ENCODE measurements around the gene EEF1AKMT3. TPM values are rescaled to one million over a fixed set of nuclear protein-coding genes. Genes with fewer than 3 reads are reported as not detected.

EEF1AKMT3 gene
- total and polyA plus RNA-seq, 7 donors = 1.6 to 11.9 (median 9.0) TPM

- WGBS, 2 donors = 93 to 94% methylated on average over 10 of the region's 10 CpGs
- DNase-seq = no peak
- Histone ChIP-seq H3K36me3 (peaks cover 9 to 68% (median 22%) of the 10 kb centered on the region in 4 donors), H3K4me3 (no peak overlapping the region), H3K4me1 (peaks cover 0 to 29% (median 12%) of the 10 kb centered on the region in 4 donors), H3K27me3 (no peaks in the 10 kb centered on the region), H3K9me3 (no peaks in the 10 kb centered on the region), H3K27ac (no peak overlapping the region)
- intact Hi-C loops (cut with DNase I) = no loop called here
- no peak for TF ChIP-seq EP300 (IDR thresholded peaks at IDR 0.05)
- TF ChIP-seq, protein P1, sequence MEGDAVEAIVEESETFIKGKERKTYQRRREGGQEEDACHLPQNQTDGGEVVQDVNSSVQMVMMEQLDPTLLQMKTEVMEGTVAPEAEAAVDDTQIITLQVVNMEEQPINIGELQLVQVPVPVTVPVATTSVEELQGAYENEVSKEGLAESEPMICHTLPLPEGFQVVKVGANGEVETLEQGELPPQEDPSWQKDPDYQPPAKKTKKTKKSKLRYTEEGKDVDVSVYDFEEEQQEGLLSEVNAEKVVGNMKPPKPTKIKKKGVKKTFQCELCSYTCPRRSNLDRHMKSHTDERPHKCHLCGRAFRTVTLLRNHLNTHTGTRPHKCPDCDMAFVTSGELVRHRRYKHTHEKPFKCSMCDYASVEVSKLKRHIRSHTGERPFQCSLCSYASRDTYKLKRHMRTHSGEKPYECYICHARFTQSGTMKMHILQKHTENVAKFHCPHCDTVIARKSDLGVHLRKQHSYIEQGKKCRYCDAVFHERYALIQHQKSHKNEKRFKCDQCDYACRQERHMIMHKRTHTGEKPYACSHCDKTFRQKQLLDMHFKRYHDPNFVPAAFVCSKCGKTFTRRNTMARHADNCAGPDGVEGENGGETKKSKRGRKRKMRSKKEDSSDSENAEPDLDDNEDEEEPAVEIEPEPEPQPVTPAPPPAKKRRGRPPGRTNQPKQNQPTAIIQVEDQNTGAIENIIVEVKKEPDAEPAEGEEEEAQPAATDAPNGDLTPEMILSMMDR (IDR thresholded peaks at IDR 0.05) = no peak
- TF ChIP-seq POLR2A (IDR thresholded peaks at IDR 0.05) = no peak
- no peak for TF ChIP-seq POLR2AphosphoS5 (IDR thresholded peaks at IDR 0.05)
Observed at GRCh38 chr12:57811028-57811755, 38.8 kb downstream of the EEF1AKMT3 start.

DNA sequence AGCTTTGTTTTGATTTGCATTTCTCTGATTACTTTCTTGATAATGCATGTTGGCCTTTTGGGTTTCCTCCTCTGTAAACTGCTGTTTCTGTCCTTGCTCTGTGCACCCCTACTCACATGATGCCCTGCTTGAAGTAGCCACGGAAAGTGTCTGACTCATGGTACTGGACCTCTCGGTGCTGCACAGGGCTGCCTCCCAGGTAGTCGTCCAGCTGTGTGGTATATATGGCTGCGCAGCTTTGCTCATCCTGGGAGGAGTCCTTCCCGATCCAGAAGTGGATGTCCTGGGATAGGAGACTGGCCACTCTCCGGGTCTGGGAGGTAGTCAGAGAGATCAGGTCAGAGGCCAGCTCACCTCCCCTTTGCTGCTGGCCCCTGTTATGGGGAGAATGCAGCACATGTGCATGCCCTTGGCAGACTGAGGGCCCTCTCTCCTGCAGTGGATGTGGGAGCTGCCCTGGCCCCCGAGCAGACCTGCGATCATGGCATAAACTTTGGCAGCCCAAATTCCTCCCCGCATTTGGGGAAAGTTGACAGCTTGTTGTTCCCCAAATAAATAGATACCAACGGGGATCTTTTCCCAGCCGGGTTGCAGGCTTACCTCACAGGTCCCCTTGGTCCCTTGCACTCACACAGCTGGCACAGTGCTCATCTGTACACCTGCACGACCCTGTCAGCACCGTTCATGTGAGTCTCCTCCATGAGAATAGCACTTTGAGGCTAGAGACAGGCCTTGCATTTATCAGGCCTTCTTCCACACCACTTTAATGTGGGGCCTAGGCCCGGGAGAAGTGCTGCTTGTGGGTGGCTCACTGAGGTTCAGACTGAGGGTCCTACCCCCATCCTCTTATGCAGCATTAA is 40.9 kb downstream of the EEF1AKMT3 start:
- Histone ChIP-seq H3K36me3 (peaks cover 0 to 46% (median 11%) of the 10 kb centered on the region in 4 donors), H3K27ac (no peak overlapping the region), H3K27me3 (no peaks in the 10 kb centered on the region), H3K4me3 (no peak overlapping the region), H3K4me1 (peaks cover 5 to 45% (median 29%) of the 10 kb centered on the region in 4 donors), H3K9me3 (no peaks in the 10 kb centered on the region)
- TF ChIP-seq, protein P1 (IDR thresholded peaks at IDR 0.05) = no peak
- TF ChIP-seq POLR2AphosphoS5 (IDR thresholded peaks at IDR 0.05) (no peak), POLR2A (IDR thresholded peaks at IDR 0.05) (no peak), EP300 (IDR thresholded peaks at IDR 0.05) (no peak)
- DNase-seq = no peak
- WGBS, 2 donors = 83 to 87% methylated on average over 14 of the region's 14 CpGs
- intact Hi-C loops (cut with DNase I) = no loop called here

DNA sequence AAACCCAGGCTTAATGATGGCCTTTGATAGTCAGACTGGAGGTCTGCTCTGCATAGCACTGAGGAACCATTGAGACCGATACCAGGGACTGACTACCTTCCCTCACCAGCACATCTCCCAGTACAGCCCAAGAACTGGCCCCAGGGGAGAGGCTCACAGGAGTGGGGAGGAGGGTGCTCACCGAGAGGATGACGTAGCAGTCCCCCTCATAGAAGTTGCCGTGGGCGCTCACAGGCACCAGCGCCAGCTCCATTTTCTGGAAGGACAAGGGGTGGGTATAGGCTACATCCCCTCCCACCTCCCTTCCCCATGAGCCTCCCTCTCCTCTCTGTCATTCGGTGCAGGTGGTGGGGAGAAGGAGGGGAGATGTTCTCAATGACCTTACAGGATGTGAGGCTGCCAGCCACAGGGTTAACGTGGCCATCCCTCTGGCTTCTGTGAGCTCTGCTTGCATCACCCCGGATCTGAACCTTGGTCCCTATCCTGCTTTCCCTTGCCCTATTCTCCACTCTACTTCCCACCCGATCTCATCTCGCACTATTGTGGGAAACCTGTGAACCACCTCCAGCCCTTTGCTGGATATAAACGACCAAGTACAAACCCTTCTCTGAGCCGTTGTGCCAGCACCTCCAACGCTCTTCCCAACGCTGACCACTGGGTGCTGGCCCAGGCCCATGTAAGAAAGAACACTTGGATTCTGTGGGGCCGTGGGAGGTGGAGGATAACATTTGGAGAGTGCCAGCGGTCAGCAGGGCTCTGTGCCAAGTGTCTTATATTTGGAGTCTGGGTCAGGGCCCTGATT is 41.8 kb downstream of the EEF1AKMT3 start:
- no peak overlapping the region for H3K4me3 ChIP-seq
- TF ChIP-seq, protein P1 (IDR thresholded peaks at IDR 0.05) = no peak
- TF ChIP-seq POLR2A (IDR thresholded peaks at IDR 0.05) = no peak
- TF ChIP-seq EP300 (IDR thresholded peaks at IDR 0.05) = no peak
- TF ChIP-seq POLR2AphosphoS5 (IDR thresholded peaks at IDR 0.05) = no peak
- no peaks in the 10 kb centered on the region for H3K27me3 ChIP-seq
- intact Hi-C loops (cut with DNase I) = no loop called here
- no peak overlapping the region for H3K27ac ChIP-seq
- 85% methylated on average over 17 of the region's 17 CpGs for WGBS, 2 donors
- no peak for DNase-seq
- no peaks in the 10 kb centered on the region for H3K9me3 ChIP-seq
- H3K36me3 ChIP-seq = peaks cover 0 to 40% (median 5%) of the 10 kb centered on the region in 4 donors
- peaks cover 5 to 54% (median 35%) of the 10 kb centered on the region in 4 donors for H3K4me1 ChIP-seq

DNA sequence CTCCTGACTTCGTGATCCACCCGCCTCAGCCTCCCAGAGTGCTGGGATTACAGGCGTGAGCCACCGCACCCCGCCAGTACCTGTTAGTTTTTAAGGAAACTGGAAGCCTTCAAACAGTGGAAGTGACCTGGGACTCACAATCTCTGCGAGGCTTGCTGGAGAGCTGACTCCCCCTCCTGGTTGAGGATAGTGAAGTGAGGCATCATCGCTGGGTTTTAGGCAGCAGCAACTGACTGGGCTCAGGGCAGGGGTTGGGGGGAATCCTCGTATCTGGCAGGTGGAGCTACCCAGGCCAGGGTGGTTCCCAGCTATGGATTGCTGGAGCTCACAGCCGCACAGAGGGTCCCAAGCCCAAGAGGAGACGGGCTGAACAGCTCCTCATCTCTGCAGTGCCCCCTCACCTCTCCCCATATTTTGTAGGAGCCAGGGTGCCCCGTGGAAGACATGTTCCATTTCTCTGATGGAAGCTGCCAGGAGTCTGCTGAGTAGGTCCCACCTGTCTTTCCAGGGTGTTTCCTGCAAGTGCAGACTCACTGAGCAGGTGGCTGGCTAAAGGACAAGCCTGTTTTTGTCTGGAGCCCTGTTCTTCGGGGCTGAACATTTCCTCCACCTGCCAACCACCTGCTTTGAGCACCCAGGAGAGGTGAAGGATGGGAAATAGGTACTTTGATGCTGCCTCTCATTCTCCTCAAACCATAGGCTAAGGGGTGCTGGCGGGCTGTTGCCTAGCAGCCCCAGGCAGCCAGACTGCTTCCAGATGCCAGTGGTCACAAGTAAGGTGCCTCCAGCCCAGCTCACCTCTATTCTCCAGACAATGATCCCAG is 43.0 kb downstream of the EEF1AKMT3 start:
- Histone ChIP-seq H3K36me3 (peaks cover 0 to 40% (median 2%) of the 10 kb centered on the region in 4 donors), H3K27me3 (no peaks in the 10 kb centered on the region), H3K4me1 (peaks cover 5 to 61% (median 39%) of the 10 kb centered on the region in 4 donors), H3K27ac (peak overlapping the region in 1 of 4 donors; percentile 54), H3K4me3 (no peak overlapping the region), H3K9me3 (no peaks in the 10 kb centered on the region)
- TF ChIP-seq EP300 (IDR thresholded peaks at IDR 0.05) (no peak), POLR2AphosphoS5 (IDR thresholded peaks at IDR 0.05) (no peak), POLR2A (IDR thresholded peaks at IDR 0.05) (no peak)
- TF ChIP-seq, protein P1 (IDR thresholded peaks at IDR 0.05) = no peak
- intact Hi-C loops (cut with DNase I) = no loop called here
- 76 to 83% methylated on average over 13 of the region's 13 CpGs for WGBS, 2 donors
- no peak for DNase-seq

Data from sigmoid colon (tissue), 7 donors.